RWPE2 (cell line): ENCODE measurements around the gene IRF9.

Experiments used
- ATAC-seq: fragments of 200-7000 bp; cut with Tn5 transposase; 3 replicates; pipeline ENCODE4 v1.9.1; 2021; ENCODE audit warnings: low read depth
- DNase-seq: peaks from one replicate; pipeline ENCODE4 v3.0.0-alpha.2; 2020; ENCODE audit warnings: low spot score
- H3K27ac ChIP-seq: fragments of 450-650 bp; 2 replicates; pipeline ENCODE4 v1.5.1; 2017; ENCODE audit warnings: mild to moderate bottlenecking; ENCODE audit not compliant: poor library complexity, severe bottlenecking
- H3K27me3 ChIP-seq: fragments of 250-450 bp; sonication (Bioruptor Pico); 2 replicates; pipeline ENCODE4 v1.5.1; 2021; ENCODE audit warnings: mild to moderate bottlenecking, moderate library complexity; ENCODE audit not compliant: insufficient read depth, poor library complexity, severe bottlenecking
- H3K36me3 ChIP-seq: fragments of 250-450 bp; sonication (Bioruptor Pico); 2 replicates; pipeline ENCODE4 v1.5.1; 2020; ENCODE audit warnings: low read depth, mild to moderate bottlenecking, moderate library complexity
- H3K4me1 ChIP-seq: fragments of 250-450 bp; sonication (Bioruptor Pico); 2 replicates; pipeline ENCODE4 v1.5.1; 2021; ENCODE audit warnings: mild to moderate bottlenecking, moderate library complexity; ENCODE audit not compliant: insufficient read depth, poor library complexity, severe bottlenecking
- H3K4me3 ChIP-seq: fragments of 250-450 bp; sonication (Bioruptor Pico); 2 replicates; pipeline ENCODE4 v1.5.1; 2021; ENCODE audit warnings: mild to moderate bottlenecking, moderate library complexity; ENCODE audit not compliant: severe bottlenecking
- H3K9me3 ChIP-seq: fragments of 250-450 bp; sonication (Bioruptor Pico); 2 replicates; pipeline ENCODE4 v1.5.1; 2021; ENCODE audit warnings: mild to moderate bottlenecking, moderate library complexity; ENCODE audit not compliant: severe bottlenecking
- CTCF ChIP-seq: fragments of 450-650 bp; IDR thresholded peaks from one replicate; pipeline ENCODE4 v1.5.1; 2017; ENCODE audit warnings: mild to moderate bottlenecking, moderate library complexity; ENCODE audit not compliant: poor library complexity, severe bottlenecking

Gene IRF9

GRCh38 chr14:24127673-24128072 is 33.4 kb upstream of the IRF9 start:
- ATAC-seq, result no peak
- no peaks in the 10 kb centered on the region for H3K27me3 ChIP-seq
- no peak overlapping the region for H3K4me3 ChIP-seq
- no peaks in the 10 kb centered on the region for H3K36me3 ChIP-seq
- H3K4me1 ChIP-seq, result peaks cover 5% of the 10 kb centered on the region
- TF ChIP-seq CTCF, result no peak
- no peaks in the 10 kb centered on the region for H3K9me3 ChIP-seq
- no peak for DNase-seq
- H3K27ac ChIP-seq, result no peak overlapping the region

- TF ChIP-seq CTCF, result no peak
- Histone ChIP-seq H3K4me3 (no peak overlapping the region), H3K27me3 (no peaks in the 10 kb centered on the region), H3K36me3 (no peaks in the 10 kb centered on the region), H3K4me1 (peaks cover 5% of the 10 kb centered on the region), H3K9me3 (no peaks in the 10 kb centered on the region), H3K27ac (no peak overlapping the region)
- ATAC-seq, result no peak
- no peak for DNase-seq
These were observed 31.6 kb upstream of the IRF9 start for GRCh38 chr14:24129410-24129998.

GRCh38 chr14:24130380-24130716 is 30.7 kb upstream of the IRF9 start, which contains the start of gene FITM1:
FITM1 (plus strand) TSS chr14:24130659; CDS start chr14:24131564, 905 bp downstream.
- Histone ChIP-seq H3K27me3 (no peaks in the 10 kb centered on the region), H3K27ac (no peak within 1 kb of the TSS), H3K9me3 (no peaks in the 10 kb centered on the region), H3K4me3 (no peak within 1 kb of the TSS), H3K4me1 (peaks cover 5% of the 10 kb centered on the region), H3K36me3 (no peaks in the 10 kb centered on the region)
- TF ChIP-seq CTCF, result no peak
- DNase-seq (no peak), ATAC-seq (no peak)

GRCh38 chr14:24130717-24131548 is 30.1 kb upstream of the IRF9 start:
- no peaks in the 10 kb centered on the region for H3K9me3 ChIP-seq
- H3K27ac ChIP-seq, result no peak overlapping the region
- no peaks in the 10 kb centered on the region for H3K27me3 ChIP-seq
- H3K4me3 ChIP-seq, result no peak overlapping the region
- TF ChIP-seq CTCF, result no peak
- no peak for DNase-seq
- no peak for ATAC-seq
- H3K4me1 ChIP-seq, result peaks cover 5% of the 10 kb centered on the region
- no peaks in the 10 kb centered on the region for H3K36me3 ChIP-seq

GRCh38 chr14:24131549-24131966 is 29.5 kb upstream of the IRF9 start:
- H3K4me3 ChIP-seq, result no peak overlapping the region
- no peaks in the 10 kb centered on the region for H3K36me3 ChIP-seq
- H3K9me3 ChIP-seq, result no peaks in the 10 kb centered on the region
- H3K27me3 ChIP-seq, result no peaks in the 10 kb centered on the region
- H3K27ac ChIP-seq, result no peak overlapping the region
- DNase-seq (no peak), ATAC-seq (no peak)
- no peak for TF ChIP-seq CTCF
- H3K4me1 ChIP-seq, result peaks cover 5% of the 10 kb centered on the region
